ENCODE results near the gene ATM. TPM values are rescaled to one million over a fixed set of nuclear protein-coding genes. Genes with fewer than 3 reads are reported as not detected.
"Not testable (repeated sequence)": the region's sequence is repeated elsewhere in the genome, so short reads cannot be mapped to it uniquely, and the experiment has no call there.

The ATM gene
- total RNA-seq, 1 donor from 2014 or later: 52.7 TPM

DNA sequence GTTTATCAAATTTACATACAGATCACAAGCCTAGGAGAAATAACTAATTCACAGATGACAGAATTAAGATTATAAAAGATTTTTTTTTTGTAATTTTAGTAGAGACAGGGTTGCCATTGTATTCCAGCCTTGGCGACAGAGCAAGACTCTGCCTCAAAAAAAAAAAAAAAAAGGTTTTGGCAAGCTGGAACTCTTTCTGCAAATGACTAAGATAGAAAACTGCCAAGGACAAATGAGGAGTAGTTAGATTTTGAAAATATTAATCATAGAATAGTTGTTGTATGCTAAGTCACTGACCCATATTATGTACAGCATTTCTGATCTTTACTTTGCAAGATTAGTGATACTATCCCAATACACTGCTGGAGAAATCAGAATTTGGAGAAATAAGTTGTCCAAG lies 145.3 kb downstream of the ATM start:
- DNase-seq (ENCODE audit: low read depth): no peak

DNA sequence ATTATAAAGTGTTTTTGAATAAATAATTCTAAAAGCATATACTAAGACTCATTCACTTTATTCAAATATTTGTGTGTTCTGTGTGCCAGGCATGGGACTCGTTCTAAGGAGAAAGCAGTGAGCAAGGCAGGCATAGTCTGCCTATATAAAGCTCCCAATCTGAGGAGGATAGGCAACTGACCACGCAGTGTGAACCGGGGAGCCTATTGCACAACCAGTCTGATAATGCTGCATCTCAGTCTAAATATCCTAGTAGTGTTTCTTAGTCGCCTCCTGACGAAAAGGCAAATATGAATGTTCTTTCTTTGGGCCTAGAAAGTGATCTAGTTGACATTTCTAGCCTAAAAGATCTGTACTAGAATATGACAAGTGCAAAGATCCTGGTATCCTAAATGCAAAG lies 146.2 kb downstream of the ATM start:
- no peak for DNase-seq (ENCODE audit: low read depth)

DNA sequence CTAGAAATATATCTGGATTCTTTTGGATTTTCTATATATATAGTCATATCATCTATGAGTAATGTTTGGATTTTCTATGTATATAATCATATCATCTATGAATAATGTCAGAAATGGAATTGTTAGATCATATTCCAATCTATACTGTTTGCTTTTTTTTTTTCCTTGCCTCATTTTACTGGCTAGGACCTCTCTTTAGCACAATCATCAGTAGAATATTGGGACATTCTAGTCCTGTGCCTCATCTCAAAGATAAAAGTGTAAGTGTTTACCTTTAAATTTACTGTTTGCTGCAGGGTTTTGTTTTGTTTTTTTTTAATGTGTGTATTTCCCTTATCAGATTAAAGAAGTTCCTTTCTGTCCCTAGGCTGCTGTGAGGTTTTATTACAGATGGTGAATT lies 147.4 kb downstream of the ATM start:
- DNase-seq (ENCODE audit: low read depth): no peak

DNA sequence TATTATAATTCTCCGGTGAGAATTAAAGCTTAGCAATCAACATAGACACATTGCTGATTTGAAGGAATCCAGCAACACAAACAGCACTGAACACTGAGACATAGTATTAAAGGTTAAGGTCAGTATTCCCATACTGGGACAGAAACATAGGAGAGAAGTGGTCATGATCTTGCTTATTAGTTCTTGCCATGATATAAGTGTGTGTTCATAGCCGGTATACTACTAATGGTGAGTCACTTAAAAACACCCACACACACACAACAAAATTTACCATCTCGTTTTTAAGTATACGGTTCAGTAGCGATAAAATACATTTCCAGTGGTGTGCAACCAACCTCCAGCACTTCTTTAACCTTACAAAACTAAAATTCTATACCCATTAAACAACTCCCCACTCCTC lies 148.1 kb downstream of the ATM start:
- no peak for DNase-seq (ENCODE audit: low read depth)

DNA sequence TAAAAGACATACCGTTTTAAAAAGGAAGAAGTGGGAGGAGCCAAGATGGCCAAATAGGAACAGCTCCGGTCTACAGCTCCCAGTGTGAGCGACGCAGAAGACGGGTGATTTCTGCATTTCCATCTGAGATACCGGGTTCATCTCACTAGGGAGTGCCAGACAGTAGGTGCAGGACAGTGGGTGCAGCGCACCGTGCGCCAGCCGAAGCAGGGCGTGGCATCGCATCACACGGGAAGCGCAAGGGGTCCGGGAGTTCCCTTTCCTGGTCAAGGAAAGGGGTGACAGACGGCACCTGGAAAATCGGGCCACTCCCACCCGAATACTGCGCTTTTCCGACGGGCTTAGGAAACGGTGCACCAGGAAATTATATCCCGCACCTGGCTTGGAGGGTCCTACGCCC lies 150.6 kb downstream of the ATM start:
- not testable (repeated sequence) for DNase-seq (ENCODE audit: low read depth)

DNA sequence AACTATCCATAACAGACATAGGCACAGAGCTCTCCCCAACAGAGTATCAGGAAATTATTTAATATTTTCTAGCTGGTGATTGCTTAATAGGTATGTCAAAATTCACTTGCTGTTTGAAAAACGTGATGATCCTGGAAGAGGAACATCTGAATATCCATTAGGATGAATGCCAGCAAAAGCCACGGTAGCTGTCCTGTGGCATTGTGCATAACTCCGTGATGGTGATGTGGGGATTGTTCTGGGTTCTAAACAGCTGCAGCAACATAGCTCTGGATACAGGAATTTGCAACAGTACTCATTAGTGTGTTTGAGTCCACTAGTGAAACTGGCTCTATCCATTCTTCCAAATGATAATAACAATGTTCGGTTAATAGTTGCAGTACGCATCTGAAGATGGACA lies 165.7 kb downstream of the ATM start:
- DNase-seq (ENCODE audit: low read depth): peak; percentile 73

DNA sequence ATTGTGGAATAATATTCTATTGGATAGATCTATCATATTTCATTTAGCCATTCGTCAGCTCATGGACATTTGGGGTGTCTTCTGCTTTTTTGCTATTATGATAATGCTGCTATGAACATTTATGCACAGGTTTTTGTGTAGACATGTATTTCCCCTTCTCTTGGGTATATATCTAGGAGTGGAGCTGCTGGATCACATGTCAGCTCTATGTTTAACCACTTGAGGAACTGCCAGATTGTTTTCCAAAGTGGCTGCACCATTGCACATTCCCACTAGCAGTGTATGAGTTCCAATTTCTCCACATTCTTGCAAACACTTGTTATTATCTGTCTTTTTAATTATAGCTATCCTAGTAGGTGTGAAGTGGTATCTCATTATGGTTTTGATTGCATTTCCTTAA lies 169.5 kb downstream of the ATM start:
- DNase-seq (ENCODE audit: low read depth): no peak

DNA sequence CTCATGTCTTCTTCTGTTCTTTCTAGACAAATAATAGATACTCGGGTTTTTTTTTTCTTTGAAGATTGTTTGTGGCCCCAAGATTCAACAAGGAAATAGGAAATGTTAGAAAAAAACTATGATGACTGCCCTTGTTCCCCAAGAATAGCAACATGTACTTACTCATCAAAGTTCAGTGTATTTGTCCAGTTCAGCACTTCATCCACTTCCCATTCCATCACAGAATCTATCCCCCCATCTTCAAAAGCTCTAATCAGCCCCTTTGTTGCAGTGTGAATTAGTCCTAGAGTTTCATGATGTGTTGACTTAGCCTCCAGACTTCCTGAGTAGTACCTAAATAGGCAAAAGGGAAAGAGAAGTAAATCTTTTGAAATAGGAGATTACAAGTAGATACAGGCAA lies 170.2 kb downstream of the ATM start:
- no peak for DNase-seq (ENCODE audit: low read depth)

DNA sequence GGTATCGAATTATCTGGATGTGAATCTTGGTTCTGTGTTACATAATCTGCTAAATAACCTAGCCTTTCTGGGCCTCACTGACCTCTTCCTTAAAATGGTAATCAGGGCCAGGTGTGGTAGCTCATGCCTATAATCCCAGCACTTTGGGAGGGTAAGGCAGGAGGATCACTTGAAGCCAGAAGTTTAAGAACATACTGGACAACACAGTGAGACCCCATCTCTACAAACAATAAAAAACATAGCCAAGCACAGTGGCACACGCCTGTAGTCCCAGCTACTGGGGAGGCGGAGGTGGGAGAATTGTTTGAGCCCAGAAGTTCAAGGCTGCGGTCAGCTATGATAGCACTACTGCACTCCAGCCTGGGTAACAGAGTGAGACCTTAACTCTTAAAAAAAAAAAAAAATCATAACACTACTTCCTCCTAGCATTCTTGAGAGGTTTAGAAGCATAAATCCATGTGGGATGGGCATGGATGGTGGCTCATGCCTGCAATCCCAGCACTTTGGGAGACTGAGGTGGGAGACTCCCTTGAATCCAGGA lies 171.9 kb downstream of the ATM start:
- no peak for DNase-seq (ENCODE audit: low read depth)

DNA sequence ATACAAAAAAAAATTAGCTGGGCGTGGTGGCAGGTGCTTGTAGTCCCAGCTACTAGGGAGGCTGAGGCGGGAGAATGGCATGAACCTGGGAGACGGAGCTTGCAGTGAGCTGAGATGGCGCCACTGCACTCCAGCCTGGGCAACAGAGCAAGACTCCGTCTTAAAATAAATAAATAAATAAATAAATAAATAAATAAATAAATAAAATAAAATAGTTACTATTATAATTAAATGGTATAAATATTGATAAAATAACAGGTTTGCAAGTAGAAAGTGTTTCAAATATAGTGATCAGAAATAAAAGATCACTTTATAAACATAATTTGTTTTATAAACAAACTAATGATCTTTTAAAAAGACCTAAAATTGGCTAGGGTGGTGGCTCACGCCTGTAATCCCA lies 173.8 kb downstream of the ATM start:
- DNase-seq (ENCODE audit: low read depth): not testable (repeated sequence)

DNA sequence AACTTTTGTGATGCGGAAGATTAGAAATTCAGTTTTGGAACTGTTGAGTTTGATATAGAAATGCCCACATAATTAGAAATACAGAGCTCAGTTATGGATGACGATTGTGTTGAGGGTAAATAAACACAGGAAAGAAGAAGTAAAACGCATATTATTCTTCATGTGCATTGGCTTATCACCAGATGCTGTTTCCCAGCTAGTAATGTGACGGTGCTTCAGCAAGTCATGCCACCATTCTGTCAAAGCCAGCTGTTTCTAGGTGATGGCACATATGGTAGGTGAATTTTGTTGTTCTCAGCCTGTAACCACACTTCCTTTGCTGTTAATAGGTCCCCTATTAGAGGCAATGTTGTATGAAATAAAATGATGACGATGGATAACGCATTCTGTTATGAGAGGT lies 175.6 kb downstream of the ATM start:
- no peak for DNase-seq (ENCODE audit: low read depth)

DNA sequence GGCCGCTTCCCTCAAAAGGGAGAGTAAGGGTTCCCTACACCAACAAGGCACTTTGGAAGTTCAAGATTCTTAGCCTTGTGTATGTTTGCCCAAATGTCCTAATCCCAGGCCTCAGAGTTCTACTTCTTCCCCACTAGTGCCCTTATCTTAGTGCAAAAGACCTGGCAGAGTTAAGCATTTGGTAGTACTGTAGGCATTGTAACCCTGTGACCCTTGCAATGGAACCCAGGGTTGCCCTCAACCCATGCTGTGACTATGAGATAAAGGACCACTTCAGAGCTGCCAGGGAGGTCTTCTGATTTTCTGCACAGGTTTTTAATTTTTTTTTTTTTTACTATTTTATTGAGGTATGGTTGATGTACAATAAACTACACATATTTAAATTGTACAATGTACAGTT lies 179.4 kb downstream of the ATM start:
- DNase-seq (ENCODE audit: low read depth): no peak

DNA sequence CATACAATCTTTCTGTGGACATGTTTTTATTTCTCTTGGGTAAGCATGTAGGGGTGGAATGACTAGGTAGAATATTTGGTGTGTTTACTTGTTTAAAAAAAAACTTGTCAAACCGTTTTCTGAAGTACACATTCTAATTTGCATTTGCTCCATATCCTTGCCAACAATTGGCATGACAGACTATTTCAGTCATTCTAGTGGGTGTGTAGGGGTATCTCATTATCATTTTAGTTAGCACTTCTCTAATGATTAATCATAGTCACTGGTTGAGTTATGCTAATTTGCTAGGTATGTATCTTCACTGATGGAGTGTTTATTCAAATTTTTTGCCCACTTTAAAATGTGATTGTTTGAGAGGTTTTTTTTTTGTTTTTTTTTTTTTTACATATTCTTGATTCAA lies 180.2 kb downstream of the ATM start:
- no peak for DNase-seq (ENCODE audit: low read depth)

DNA sequence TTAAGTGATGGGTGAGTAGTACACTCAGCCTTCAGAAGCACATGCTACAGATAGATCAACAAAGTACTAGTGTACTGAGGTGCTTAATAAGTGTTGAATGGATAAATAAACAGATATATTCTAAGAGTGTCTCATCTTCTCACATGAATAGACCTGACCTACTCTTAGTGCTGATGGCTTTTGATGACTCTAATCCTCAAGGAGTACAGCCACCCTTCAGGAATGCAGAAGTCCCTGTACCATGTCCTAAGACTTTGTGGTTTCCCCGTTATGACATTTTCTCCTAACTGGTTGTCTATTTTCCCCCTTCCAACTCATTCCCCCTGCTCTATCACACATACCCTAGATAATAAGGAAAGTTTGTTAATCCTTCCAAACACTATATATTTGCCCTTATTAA lies 182.8 kb downstream of the ATM start:
- DNase-seq (ENCODE audit: low read depth): no peak

DNA sequence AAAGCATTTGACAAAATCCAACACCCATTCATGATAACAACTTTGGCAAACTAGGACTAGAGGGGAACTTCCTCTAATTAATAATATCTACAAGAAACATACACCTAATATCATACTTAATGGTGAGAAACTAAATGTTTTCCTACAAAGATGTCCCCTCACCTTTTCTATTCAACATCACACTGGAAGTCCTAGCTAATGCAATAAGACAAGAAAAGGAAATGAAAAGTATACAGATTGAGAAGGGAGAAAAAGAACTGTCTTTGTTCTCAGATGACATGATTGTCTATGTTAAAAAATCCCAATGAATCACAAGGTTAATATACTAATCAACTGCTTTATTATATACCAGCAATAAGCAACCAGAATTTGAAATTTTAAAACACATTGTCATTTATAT lies 192.1 kb downstream of the ATM start:
- no peak for DNase-seq (ENCODE audit: low read depth)

DNA sequence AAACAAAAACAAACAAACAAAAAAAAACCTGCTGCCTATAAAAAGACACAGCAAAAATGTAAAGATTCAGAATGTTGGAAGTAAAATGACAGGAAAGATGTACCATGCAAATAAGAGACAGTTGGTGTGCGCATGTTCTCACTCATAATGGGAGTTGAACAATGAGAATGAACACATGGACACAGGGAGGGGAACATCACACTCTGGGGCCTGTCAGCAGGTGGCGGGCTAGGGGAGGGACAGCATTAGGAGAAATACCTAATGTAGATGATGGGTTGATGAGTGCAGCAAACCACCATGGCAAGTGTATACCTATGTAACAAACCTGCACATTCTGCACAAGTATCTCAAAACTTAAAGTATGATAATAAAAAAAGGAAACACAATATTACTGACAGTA lies 194.7 kb downstream of the ATM start:
- peak; percentile 19 for DNase-seq (ENCODE audit: low read depth)

Other genes with a start within 250 kb of the ATM start
- 61.9 and 70.6 TPM in 2 replicates for gene CUL5, start 214.2 kb upstream of the ATM start, total RNA-seq
- 200 and 231 TPM in 2 replicates for gene ACAT1, start 101.5 kb upstream of the ATM start, total RNA-seq
- 10.2 and 12.3 TPM in 2 replicates for gene NPAT, start 429 bp upstream of the ATM start, total RNA-seq
- 0.47 and 0.86 TPM in 2 replicates for gene C11orf65, start 244.5 kb downstream of the ATM start, total RNA-seq

All from myocyte (in vitro differentiated cells).